ENCODE data around the gene CHN2.

Gene CHN2

DNA sequence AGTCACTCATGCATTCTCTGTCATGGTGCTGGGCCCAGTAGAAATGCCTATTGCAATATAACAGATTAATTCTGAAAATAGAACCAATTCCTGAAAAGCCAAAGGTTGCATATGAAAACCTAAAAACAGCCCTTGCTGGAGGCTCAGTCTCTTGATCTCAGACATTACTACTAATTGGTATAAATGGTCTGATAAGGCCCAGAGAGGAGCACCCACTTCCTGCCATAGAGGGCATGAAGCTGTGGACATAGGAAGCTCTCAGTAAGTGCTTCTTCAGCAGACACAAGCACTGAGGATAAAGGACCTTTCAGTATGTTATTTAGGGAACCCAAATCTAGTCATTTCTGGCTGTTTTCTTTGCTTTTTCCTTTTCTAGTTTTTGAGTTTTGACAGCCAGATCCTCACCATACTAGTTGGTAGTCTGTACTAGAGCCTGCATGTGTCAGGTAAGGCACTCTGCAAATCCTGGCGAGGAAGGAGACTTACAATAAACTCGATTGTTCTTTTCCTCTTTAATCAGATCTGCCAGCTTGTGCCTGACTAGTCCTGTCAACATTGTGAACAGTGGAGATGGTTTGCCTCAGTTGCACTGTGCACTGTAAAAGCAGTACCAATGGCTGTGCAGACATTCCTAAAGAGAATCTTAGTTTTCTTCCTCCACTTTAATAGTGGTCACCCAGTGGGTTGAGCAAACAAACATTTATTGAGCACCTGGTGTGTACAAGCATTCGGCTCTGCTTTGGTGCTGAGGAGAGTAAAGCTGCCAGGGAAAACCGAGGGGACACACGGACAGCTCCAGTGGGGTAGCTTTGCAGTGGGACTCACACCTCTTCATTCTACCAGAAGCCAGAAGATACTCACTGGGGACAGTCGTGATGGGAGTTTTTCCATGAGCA is 140.9 kb downstream of the CHN2 start:
- no peak for DNase-seq (ENCODE audit: low spot score)

DNA sequence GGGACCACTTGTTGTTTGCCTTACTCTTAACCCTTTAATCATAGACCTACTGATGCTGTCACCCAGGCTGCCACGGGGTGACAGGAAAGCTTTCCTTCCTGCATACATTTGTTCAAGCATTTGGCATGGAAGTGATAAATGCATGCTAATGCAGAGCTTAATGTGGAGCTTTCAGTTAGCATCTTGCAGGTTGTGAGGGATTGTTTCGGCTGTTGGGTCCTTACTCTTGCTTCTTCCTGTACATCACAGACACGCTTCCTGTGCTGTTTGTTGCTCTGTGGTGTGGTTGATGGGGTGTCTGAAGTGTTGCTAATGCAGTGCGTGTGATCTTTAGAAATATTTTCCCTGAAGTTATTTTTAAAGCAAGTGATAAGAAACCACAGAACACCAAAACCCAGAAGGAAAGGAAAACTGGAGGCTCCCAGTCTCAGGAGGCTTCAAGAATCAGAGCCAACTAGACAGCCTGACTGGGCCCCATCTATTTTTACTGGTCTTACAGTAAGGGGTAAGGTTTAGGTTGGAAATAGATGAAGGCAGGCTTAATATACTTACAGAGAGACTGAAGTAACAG is 143.1 kb downstream of the CHN2 start:
- no peak for DNase-seq (ENCODE audit: low spot score)

DNA sequence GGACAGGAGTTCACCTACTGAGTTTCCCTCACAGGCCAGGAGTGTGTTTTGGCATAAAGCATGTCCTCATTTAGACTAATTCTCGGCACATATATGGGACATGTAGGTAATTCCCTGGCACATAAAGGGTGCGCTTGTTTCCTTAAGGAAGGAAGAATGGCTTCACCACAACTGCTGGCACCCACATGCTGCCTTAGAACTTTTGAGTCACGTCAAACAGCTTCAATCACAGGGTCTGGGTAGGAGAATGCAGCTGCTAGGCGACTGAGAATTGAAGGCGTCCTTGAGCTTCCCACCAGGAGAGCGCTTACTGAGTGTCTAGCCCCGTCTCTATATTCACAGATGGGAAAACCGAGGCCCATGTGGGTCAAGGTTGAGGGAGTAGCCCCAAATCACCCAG is 146.1 kb downstream of the CHN2 start:
- DNase-seq (ENCODE audit: low spot score), result no peak

DNA sequence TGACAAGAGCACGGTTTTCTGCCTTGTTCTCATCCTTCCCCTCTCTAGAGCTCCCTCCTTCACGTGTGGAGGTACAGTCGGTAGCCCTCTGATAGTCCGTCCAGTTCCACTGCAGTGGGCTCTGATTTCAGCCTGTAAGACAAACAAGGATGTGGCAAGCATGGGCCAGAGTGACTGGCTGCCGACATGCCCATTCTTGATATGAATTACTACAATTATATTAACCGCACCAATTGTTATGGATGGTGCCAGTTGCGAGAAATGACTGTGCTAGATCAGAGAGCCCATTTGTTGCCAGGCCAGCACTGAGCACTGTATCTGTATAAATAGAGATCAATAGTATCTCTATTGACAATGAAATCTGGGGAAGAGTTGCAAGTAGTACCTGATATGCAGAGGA is 146.6 kb downstream of the CHN2 start:
- DNase-seq (ENCODE audit: low spot score), result no peak

DNA sequence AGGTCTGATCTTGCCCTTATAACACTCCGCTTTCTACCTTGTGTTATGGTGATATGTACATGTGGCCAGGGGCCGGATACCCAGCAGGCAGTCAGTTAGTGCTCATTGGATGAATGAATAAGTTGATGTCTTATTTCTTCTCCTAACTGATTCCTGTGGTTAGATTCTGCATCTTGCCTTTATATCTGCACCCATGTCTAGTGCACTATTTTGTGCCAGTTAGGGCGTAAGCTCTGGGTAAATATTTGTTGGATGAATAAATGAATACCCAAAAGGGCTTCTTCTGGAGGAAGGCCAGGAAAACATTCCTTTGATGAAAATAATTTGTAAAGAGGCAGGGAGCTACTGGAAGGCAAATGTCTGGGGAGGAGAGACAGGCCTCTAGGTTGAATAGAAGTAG is 148.2 kb downstream of the CHN2 start:
- no peak for DNase-seq (ENCODE audit: low spot score)

DNA sequence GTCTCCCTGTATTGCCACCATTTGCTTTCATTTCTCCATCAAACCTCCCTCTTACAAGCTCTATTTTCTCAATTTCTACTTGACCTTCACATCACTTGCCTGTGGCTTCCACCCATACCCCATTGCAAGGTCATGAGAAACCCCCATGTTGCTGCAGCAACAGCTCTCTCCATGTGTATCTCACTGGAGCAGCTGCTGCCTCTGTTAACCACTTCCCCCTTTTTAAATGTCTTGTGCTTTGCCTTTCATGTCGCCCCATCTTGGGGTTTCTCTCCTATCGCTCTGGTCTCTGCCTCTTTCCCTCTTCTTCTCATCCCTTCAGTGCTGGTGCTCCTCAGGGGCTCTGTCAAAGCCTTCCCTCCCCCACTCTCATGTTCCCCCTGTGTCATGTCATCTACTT is 148.8 kb downstream of the CHN2 start:
- DNase-seq (ENCODE audit: low spot score), result no peak

DNA sequence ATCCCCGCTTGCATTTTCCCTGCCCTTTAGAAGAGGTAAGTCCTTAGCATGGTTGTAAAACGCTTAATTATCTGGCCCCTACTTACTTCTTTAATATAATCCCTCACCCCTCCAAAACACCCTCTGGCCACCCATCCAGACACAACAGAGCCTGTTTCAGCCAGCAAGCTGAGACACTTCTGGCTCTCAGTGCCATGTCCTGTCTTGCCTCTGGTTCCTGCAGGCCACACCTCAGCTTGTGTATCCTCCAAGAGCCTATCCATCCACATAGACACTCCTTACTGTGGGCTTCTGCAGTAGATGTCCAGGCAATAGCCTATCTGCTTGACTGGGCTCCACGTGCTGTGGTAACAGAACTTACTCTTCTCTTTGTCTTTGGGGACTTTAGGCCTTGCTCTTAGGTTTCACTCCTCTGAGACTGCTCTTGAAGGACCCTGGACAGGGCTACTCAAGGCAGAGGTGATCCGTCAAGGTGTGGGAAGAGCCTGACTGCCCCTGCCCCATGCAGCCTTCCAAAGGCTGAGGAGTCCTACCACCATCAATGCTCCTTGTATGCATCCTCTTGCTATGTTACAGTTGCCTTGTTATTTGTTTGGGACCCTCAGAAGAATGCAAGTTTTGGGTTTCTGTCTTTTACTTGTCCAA is 149.9 kb downstream of the CHN2 start:
- no peak for DNase-seq (ENCODE audit: low spot score)

DNA sequence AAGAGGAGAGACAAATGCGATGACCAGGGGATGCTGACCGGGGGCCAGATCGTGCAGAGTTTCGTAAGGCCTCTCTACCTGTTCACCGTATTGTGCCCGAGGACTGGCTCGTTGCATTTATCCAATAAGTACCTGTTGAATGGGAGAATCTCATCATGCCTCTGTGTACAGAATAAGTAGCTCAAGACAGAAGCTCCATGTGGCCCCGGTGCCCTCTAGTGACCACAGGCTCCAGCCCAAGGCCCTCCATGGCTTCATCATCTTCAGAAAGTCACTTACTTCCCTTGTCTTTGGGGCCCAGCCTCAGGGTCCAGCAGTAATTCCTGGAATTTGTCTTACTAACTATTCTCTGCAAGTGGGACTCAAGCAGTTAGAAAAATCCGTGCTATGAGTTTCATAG is 151.0 kb downstream of the CHN2 start:
- peak; percentile 14 for DNase-seq (ENCODE audit: low spot score)

DNA sequence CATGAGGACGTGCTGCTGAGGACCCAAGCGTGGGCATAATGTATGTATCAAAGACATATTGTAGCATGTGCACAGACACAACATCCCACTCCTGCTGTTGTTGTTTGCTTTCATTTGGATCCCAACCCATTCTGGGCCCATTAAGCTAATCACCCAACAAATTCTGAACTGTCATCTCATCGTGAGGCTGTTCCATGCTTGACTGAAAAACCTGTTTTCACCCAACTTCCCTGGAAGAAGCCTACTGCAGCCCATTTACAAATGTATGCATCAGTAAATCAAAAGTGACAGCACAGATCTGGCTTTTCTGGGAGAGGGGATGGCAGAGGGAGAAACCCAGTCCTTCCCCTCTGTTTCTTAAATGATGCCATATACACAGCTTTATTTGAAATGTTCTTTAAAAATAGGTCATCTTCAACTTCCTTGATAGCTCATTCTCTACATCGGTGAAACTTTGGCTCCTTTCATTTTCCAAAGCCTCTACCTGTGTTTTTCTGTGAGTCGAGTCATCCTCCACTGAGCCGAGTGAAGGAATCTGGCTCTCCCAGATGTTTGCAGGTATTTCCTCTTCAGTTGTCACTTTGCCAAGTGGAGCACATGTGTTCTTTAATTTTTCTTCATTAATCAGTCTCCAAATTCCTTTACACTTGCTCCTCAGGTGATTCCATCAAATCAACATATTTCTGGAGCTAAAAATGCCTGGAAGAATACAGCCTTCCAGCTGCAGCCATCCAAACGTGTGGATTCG is 151.8 kb downstream of the CHN2 start:
- no peak for DNase-seq (ENCODE audit: low spot score)

DNA sequence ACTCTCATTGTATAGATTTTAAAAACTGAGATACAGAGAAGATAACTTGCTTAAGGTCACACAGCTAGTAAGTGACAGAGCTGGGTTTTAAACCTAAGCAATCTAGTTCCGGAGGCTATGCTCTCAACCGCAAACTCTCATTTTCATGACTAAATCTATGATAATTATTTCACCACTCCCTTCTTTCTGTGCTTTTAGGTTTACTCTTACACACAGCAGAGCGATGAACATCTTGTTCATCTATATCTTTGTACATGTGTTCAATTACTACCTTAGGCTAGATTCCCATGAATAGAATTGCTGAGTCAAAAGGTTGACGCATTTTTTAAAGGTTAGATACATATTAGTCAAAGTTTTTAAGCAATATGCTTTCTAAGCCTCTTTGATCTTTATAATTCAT is 154.8 kb downstream of the CHN2 start:
- no peak for DNase-seq (ENCODE audit: low spot score)

DNA sequence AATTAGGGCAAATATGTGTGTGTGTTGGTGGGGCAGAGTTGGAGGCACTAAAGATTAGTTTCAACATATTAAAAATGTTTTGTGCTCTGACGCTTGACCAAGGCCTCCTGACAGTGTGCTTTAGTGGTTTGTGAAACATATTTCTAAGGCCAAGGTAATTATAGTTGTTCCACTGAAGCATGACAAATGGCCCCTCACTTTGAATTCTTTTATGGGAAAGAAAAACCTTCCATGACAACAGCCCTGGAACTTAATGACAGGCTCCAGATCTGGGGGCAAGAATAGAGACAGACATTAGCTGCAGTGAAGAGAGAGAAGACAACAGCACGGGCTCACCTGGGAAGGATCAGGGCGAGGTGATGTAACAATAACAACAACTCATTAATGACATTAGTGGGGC is 155.8 kb downstream of the CHN2 start:
- no peak for DNase-seq (ENCODE audit: low spot score)

DNA sequence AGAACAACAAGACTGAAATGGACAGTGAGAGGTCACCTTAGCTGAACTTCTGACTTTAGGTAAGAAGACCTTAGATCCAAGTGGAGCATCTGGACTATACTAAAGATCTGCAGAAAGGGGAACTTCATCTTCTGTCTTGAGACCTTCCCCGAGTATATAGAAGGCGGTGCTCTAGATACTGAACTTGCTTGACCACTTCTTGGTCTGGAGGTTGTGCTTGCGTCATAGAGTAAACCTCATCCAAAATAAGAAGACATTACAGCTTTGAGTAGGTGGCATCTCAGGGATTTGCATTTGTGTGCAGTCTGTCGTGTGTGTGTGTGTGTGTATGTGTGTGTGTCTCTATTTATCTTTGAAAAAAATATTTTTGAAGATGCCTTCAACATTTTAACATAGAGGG is 157.5 kb downstream of the CHN2 start:
- DNase-seq (ENCODE audit: low spot score), result no peak

DNA sequence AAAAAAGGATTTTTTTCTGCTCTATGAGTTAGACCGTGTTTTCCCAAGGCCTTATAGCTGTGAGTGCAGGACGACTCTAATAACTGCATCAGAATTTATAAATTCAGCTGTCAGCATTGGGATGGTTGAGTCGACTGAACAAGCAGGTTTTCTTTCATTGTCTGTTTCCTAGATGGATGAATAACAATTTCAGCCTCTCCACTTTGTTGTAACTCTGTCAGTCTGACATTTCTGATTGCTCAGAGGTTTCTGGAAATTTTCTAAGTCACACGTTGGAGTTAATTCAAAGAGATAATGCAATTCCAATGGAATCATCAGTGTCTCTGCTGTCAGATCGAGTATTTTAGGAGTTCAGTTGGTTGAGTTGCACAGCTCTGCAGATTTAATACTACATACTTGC is 159.2 kb downstream of the CHN2 start:
- no peak for DNase-seq (ENCODE audit: low spot score)

DNA sequence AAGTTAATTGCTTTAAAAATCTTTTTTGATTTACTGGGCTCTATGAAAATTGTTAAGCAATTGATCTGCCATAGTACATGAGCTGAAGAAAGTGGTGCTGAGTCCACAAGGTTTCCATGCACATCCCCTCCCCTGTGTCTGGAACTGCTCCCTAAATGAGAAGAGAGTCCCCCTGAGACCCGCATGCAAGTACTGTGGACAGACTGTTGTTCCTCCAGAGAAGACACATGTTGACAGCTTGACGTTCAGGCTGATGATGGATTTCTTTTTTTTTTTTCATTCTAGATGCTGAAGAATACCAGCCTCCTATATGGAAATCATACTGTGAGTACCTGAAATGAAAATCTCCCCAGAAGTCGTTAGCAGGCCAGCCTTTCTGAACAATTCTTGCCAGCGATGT is 159.8 kb downstream of the CHN2 start:
- no peak for DNase-seq (ENCODE audit: low spot score)

DNA sequence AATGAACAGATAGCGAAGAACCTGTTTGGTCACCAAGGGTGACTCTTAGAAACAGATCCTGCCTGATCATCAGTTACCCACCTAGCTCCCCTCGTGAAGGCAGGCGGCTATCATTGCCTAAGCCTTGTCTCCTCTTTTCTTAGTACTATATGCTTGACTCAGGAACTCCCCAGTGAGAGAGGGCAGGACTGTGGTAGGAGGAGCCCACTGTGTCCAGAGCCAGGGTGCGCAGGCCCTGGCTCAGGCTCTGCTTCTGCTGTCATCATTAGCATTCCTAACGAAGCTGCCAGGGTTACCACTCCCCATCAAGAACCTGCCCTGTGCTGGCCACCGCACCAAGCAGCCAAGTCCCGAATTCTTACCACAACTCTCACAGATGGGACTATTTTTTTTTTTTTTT is 160.8 kb downstream of the CHN2 start:
- DNase-seq (ENCODE audit: low spot score), result no peak

DNA sequence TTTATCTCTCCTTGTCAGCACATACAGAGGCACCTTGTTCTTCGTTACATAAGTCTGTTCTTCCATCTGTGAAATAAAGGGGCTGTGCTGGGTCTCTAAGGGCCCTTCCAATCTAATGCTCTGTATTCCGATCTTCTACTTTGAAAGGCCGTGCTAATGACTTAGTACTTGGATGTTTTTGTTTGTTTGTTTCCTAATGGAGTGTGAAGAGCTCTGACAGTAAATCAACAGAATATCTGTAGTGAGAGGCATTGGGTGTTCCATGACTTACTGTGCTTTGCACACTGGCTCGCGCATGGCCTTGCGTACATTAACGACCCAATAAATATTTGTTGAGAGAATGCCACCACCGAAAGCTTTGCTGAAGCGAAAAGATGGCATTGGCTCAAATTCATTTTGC is 162.1 kb downstream of the CHN2 start:
- no peak for DNase-seq (ENCODE audit: low spot score)

DNA sequence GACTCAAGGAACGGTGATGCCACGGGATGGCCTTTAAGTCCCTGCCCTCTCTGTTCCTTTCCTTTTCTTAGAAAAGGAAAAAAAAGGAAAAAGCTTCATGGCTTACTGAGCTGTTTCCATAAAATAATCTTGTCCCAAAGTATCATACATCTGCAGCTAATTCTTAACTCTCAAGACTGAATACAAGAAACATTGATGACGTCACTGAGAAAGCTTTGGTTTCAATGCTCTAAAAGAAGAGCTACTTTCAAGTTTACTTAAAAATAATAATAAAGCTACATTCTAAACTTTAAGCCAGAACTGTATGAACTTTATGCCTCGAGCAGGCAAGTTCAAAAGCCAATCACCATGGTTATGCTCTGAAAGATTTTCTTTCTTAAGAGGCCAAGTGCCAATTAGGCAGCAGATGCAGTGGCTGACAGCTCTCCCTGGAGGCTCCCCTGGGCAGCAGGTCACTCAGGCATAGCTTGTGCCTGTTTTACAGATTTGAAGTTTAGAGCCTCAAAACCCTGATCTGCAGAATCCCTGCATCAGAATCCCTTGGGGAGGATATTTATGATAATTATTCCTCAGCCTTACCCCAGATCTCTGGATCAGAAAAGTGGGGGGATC is 165.0 kb downstream of the CHN2 start:
- DNase-seq (ENCODE audit: low spot score), result no peak

DNA sequence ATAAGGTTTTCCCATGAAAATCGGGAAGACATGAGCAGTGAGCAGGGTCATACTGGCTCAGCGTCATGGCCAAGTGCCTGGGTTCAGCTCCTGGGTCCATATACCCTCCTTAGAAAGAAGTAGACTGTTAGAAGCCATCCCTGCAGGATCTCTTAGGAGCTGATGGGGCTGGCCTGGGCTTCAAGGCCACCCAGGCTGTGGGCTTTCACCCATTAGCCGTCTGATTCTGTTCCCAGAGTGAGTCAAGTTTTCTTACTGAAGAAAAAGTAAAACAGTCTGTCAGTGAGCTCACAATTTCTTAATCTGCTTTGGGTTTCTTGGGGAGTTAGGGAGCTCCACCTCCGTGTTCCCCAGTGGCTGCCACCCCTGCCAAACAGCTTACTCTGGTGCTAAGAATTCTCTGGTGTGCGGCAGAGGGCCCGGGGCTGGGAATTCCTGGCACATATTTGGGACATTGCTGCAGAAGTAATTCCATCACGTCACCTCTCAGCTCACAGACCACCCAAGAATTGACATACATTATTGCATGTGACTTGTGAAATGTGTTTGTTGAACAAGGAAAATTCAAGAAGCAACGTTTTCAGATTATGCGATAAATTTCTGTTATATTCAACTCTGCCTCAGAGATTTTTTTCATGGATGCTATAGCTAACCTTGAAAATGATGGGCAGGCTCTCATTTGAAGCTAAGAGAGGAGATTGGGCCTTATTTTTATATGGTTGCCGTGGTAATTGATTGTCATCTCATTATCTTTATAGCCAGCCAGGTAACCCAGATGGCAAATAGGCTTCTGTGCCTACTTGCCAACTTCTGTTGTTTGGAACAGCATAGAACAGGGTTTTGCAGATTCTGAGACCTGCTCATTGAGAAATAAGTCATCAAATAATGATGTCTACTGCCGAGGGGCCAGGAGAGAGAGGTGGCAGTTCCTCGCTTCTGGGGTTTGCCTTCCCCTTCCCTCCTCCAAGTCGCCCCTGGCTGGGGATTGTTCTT is 166.4 kb downstream of the CHN2 start:
- no peak for DNase-seq (ENCODE audit: low spot score)

DNA sequence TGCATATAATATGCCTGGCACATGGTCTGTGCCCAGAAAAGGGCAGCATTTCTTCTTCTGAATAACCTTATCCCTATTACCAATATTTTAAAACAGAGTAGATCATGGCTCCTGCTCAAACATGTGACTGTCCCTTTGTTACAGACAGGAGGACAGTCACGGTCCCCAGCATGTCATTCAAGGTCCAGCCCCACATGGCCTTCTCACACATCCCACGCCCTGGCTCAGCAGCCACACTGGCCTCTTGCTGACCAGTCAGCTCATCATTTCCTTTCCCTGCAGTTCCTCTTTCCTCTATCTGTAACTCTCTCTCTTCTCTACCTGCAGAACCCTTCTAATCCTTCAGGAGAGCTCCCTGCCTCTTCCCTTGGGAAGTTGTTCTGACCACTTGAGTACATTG is 167.8 kb downstream of the CHN2 start:
- DNase-seq (ENCODE audit: low spot score), result no peak

DNA sequence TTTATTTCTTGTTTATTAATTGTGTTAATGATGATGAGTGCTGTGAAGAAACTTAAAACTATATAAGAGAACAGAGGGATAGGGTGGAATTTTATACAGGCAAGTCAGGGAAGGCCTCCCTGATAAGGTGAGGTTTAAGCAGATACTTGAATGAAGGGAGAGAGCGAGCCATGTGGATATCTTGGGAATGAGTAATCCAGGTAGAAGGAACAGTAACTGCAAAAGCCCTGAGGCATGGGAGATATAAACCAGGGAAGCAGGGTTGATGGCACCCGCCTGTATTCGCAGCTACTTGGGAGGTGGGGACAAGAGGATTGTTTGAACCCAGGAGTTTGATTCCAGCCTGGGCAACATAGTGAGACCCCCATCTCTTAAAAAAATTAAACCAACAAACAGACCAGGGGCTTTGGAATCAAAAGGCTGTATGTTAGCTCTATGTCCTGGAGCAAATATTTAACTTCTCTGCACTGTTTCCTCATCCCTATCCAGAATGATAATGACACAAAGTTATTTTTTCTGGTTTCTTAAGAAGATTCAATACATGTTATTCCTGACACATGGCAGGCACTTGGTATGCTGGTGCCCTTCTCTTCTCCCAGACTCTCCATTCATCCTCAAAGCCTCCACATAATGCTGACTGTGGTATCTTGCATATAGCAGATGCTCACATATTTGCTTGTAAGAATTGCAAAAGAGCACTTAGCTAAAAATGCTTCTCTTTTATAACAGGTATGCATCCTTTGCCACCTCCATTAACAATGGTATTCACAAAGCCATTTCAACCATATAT is 169.3 kb downstream of the CHN2 start:
- no peak for DNase-seq (ENCODE audit: low spot score)
